Measurements from ENCODE around the gene TRIM16. TPM values are rescaled to one million over a fixed set of nuclear protein-coding genes. Genes with fewer than 3 reads are reported as not detected.
"Not testable (repeated sequence)": the region's sequence is repeated elsewhere in the genome, so short reads cannot be mapped to it uniquely, and the experiment has no call there.

The TRIM16 gene
- polyA plus RNA-seq (2013), result 21.7 TPM

GRCh38 chr17:15683824-15684478 lies at the start of gene TRIM16:
Gene TRIM16, minus strand, starts transcription at chr17:15684311. Its CDS starts 32,702 bp downstream, at chr17:15651609.
- H3K9me3 ChIP-seq (ENCODE audit: control extremely low read depth in 1 of 5, control insufficient read depth in 4 of 5, insufficient read depth in 2 of 5, low read depth in 1 of 5, low read length in 4 of 5); H3K4me1 ChIP-seq (ENCODE audit: control extremely low read depth in 1 of 4, control insufficient read depth in 4 of 4, insufficient read depth in 4 of 4, low read length in 3 of 4); H3K36me3 ChIP-seq (ENCODE audit: control insufficient read depth in 4 of 4, insufficient read depth in 4 of 4, low read length in 3 of 4); POLR2A ChIA-PET; CTCF ChIA-PET; H3K27me3 ChIP-seq (replicated peaks in 2 of 5; ENCODE audit: control insufficient read depth in 4 of 5, insufficient read depth in 5 of 5, low read length in 4 of 5): not testable (repeated sequence)
- H3K4me3 ChIP-seq (ENCODE audit: control insufficient read depth in 1 of 7, extremely low read depth in 1 of 7, insufficient read depth in 4 of 7, low read depth in 2 of 7, low read length in 6 of 7), result peak within 1 kb of the TSS; percentile 58 to 86 (median 74)
- peak within 1 kb of the TSS in 1 of 2 experiments; percentile 73 for H3K27ac ChIP-seq (ENCODE audit: insufficient read depth in 1 of 2, low read depth in 1 of 2, low read length in 2 of 2, poor library complexity in 1 of 2, severe bottlenecking in 2 of 2)
- DNase-seq, result peak; percentile 61 to 82 (median 70)
- WGBS (ENCODE audit: insufficient coverage), result 2% methylated on average over 11 of the region's 35 CpGs

GRCh38 chr17:15733174-15733789 lies 49.2 kb upstream of the TRIM16 start:
- H3K9me3 ChIP-seq (ENCODE audit: control extremely low read depth in 1 of 5, control insufficient read depth in 4 of 5, insufficient read depth in 2 of 5, low read depth in 1 of 5, low read length in 4 of 5); H3K36me3 ChIP-seq (ENCODE audit: control insufficient read depth in 4 of 4, insufficient read depth in 4 of 4, low read length in 3 of 4); CTCF ChIA-PET; H3K27ac ChIP-seq (ENCODE audit: insufficient read depth in 1 of 2, low read depth in 1 of 2, low read length in 2 of 2, poor library complexity in 1 of 2, severe bottlenecking in 2 of 2); H3K4me3 ChIP-seq (ENCODE audit: control insufficient read depth in 1 of 7, extremely low read depth in 1 of 7, insufficient read depth in 4 of 7, low read depth in 2 of 7, low read length in 6 of 7); DNase-seq; POLR2A ChIA-PET; H3K4me1 ChIP-seq (ENCODE audit: control extremely low read depth in 1 of 4, control insufficient read depth in 4 of 4, insufficient read depth in 4 of 4, low read length in 3 of 4); H3K27me3 ChIP-seq (replicated peaks in 2 of 5; ENCODE audit: control insufficient read depth in 4 of 5, insufficient read depth in 5 of 5, low read length in 4 of 5): not testable (repeated sequence)
- WGBS (ENCODE audit: insufficient coverage), result no CpG with 5 or more reads among the region's 10 CpGs

- CTCF ChIA-PET; H3K4me3 ChIP-seq (ENCODE audit: control insufficient read depth in 1 of 7, extremely low read depth in 1 of 7, insufficient read depth in 4 of 7, low read depth in 2 of 7, low read length in 6 of 7); POLR2A ChIA-PET; H3K4me1 ChIP-seq (ENCODE audit: control extremely low read depth in 1 of 4, control insufficient read depth in 4 of 4, insufficient read depth in 4 of 4, low read length in 3 of 4); H3K36me3 ChIP-seq (ENCODE audit: control insufficient read depth in 4 of 4, insufficient read depth in 4 of 4, low read length in 3 of 4); DNase-seq; H3K9me3 ChIP-seq (ENCODE audit: control extremely low read depth in 1 of 5, control insufficient read depth in 4 of 5, insufficient read depth in 2 of 5, low read depth in 1 of 5, low read length in 4 of 5); H3K27ac ChIP-seq (ENCODE audit: insufficient read depth in 1 of 2, low read depth in 1 of 2, low read length in 2 of 2, poor library complexity in 1 of 2, severe bottlenecking in 2 of 2); H3K27me3 ChIP-seq (replicated peaks in 2 of 5; ENCODE audit: control insufficient read depth in 4 of 5, insufficient read depth in 5 of 5, low read length in 4 of 5): not testable (repeated sequence)
- 67% methylated on average over 3 of the region's 10 CpGs for WGBS (ENCODE audit: insufficient coverage)
These were observed 47.8 kb upstream of the TRIM16 start, which contains the start of gene TBC1D26 for GRCh38 chr17:15731900-15732299. Gene TBC1D26, plus strand, starts transcription at chr17:15732283. Its CDS starts 3,066 bp downstream, at chr17:15735349.

- H3K9me3 ChIP-seq (ENCODE audit: control extremely low read depth in 1 of 5, control insufficient read depth in 4 of 5, insufficient read depth in 2 of 5, low read depth in 1 of 5, low read length in 4 of 5); POLR2A ChIA-PET; CTCF ChIA-PET; DNase-seq; H3K36me3 ChIP-seq (ENCODE audit: control insufficient read depth in 4 of 4, insufficient read depth in 4 of 4, low read length in 3 of 4); H3K27me3 ChIP-seq (replicated peaks in 2 of 5; ENCODE audit: control insufficient read depth in 4 of 5, insufficient read depth in 5 of 5, low read length in 4 of 5); H3K4me1 ChIP-seq (ENCODE audit: control extremely low read depth in 1 of 4, control insufficient read depth in 4 of 4, insufficient read depth in 4 of 4, low read length in 3 of 4); H3K27ac ChIP-seq (ENCODE audit: insufficient read depth in 1 of 2, low read depth in 1 of 2, low read length in 2 of 2, poor library complexity in 1 of 2, severe bottlenecking in 2 of 2); H3K4me3 ChIP-seq (ENCODE audit: control insufficient read depth in 1 of 7, extremely low read depth in 1 of 7, insufficient read depth in 4 of 7, low read depth in 2 of 7, low read length in 6 of 7): not testable (repeated sequence)
- no CpG with 5 or more reads among the region's 14 CpGs for WGBS (ENCODE audit: insufficient coverage)
These were observed 46.4 kb upstream of the TRIM16 start for GRCh38 chr17:15730535-15730934.

- CTCF ChIA-PET; H3K27ac ChIP-seq (ENCODE audit: insufficient read depth in 1 of 2, low read depth in 1 of 2, low read length in 2 of 2, poor library complexity in 1 of 2, severe bottlenecking in 2 of 2); H3K27me3 ChIP-seq (replicated peaks in 2 of 5; ENCODE audit: control insufficient read depth in 4 of 5, insufficient read depth in 5 of 5, low read length in 4 of 5); H3K4me3 ChIP-seq (ENCODE audit: control insufficient read depth in 1 of 7, extremely low read depth in 1 of 7, insufficient read depth in 4 of 7, low read depth in 2 of 7, low read length in 6 of 7); DNase-seq; H3K4me1 ChIP-seq (ENCODE audit: control extremely low read depth in 1 of 4, control insufficient read depth in 4 of 4, insufficient read depth in 4 of 4, low read length in 3 of 4); POLR2A ChIA-PET: not testable (repeated sequence)
- WGBS (ENCODE audit: insufficient coverage), result 100% methylated on average over 2 of the region's 11 CpGs
- Histone ChIP-seq H3K36me3 (ENCODE audit: control insufficient read depth in 4 of 4, insufficient read depth in 4 of 4, low read length in 3 of 4) (peaks cover 0 to 20% (median 2%) of the 10 kb centered on the region in 4 experiments), H3K9me3 (ENCODE audit: control extremely low read depth in 1 of 5, control insufficient read depth in 4 of 5, insufficient read depth in 2 of 5, low read depth in 1 of 5, low read length in 4 of 5) (peaks cover 0 to 26% (median 4%) of the 10 kb centered on the region in 5 experiments)
These were observed 32.8 kb upstream of the TRIM16 start for GRCh38 chr17:15716601-15717563.

- POLR2A ChIA-PET; DNase-seq; H3K4me1 ChIP-seq (ENCODE audit: control extremely low read depth in 1 of 4, control insufficient read depth in 4 of 4, insufficient read depth in 4 of 4, low read length in 3 of 4); CTCF ChIA-PET; H3K27ac ChIP-seq (ENCODE audit: insufficient read depth in 1 of 2, low read depth in 1 of 2, low read length in 2 of 2, poor library complexity in 1 of 2, severe bottlenecking in 2 of 2); H3K27me3 ChIP-seq (replicated peaks in 2 of 5; ENCODE audit: control insufficient read depth in 4 of 5, insufficient read depth in 5 of 5, low read length in 4 of 5); H3K4me3 ChIP-seq (ENCODE audit: control insufficient read depth in 1 of 7, extremely low read depth in 1 of 7, insufficient read depth in 4 of 7, low read depth in 2 of 7, low read length in 6 of 7): not testable (repeated sequence)
- WGBS (ENCODE audit: insufficient coverage), result no CpG with 5 or more reads among the region's 3 CpGs
- H3K36me3 ChIP-seq (ENCODE audit: control insufficient read depth in 4 of 4, insufficient read depth in 4 of 4, low read length in 3 of 4), result peaks cover 15 to 60% (median 31%) of the 10 kb centered on the region in 4 experiments
- peaks cover 15 to 49% (median 24%) of the 10 kb centered on the region in 5 experiments for H3K9me3 ChIP-seq (ENCODE audit: control extremely low read depth in 1 of 5, control insufficient read depth in 4 of 5, insufficient read depth in 2 of 5, low read depth in 1 of 5, low read length in 4 of 5)
These were observed 24.8 kb upstream of the TRIM16 start for GRCh38 chr17:15708879-15709278.
